HG03520 (cell line): ENCODE measurements around the gene XXYLT1.

Experiments used
- ATAC-seq: cut with Tn5 transposase; IDR thresholded peaks from one replicate; pipeline ENCODE4 v1.9.1; 2021; ENCODE audit warnings: mild to moderate bottlenecking, moderate library complexity; ENCODE audit not compliant: unreplicated experiment

Gene XXYLT1

DNA sequence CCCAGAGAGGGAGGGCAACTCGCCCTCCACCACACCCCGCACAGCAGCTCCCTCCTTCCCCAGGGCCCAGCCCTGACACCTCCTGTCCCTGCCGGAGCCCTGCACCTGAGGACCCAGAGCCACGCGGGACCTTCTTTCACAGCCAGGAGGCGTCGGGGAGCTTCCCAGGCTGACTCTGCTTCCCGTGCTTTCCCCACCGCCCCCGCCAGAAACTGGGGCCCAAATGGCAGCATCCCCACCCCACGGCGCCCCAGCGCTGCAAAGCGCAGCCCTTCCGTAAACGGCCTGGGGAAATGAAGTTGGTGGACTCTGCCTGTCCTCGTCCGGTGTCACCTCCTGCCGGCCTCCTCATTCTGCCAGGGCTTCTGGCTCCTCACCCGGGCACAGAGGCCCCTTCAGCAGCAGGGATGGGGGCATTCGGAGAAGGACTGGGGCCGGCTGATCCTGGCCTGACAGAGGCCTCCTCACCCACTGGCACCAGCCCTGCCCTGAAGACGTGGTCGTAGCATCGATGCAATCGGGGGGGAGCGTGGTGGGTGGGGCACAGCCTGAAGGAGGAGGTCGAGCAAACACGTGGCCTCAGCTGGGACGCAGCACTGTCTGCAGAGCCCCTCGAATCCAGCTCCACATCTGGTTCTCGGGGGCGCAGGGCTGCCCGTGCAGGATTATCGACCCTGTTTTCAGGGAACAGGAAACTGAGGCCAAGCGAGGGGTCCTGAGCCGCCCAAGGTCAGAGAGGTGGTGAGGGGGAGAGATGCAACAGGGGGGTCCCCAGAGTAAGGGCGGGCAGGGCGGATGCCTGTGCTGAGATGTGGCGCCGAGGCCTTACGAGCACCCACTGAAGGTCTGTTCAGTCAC is 235.4 kb downstream of the XXYLT1 start:
- no peak for ATAC-seq

GRCh38 chr3:195034541-195034940 is 236.4 kb downstream of the XXYLT1 start:
- no peak for ATAC-seq

DNA sequence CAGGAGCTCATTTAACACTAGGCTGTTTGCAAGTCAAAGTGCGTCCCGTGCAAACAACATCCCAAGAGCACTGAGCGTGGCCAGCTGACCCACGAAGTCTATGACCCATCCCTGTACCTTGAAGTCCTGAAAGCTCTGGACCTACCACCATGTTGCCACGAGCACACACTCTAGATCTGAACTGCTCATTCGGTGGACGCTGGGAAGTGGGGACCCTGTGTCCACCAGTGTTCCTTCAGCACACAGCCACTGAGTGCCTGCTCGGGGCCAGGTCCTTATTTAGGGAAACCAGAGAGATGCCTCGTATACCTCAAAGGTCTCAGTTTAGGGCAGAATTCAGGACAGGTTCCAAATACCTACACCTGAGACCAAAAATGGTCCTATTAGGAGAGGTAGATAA is 236.9 kb downstream of the XXYLT1 start:
- ATAC-seq = no peak

DNA sequence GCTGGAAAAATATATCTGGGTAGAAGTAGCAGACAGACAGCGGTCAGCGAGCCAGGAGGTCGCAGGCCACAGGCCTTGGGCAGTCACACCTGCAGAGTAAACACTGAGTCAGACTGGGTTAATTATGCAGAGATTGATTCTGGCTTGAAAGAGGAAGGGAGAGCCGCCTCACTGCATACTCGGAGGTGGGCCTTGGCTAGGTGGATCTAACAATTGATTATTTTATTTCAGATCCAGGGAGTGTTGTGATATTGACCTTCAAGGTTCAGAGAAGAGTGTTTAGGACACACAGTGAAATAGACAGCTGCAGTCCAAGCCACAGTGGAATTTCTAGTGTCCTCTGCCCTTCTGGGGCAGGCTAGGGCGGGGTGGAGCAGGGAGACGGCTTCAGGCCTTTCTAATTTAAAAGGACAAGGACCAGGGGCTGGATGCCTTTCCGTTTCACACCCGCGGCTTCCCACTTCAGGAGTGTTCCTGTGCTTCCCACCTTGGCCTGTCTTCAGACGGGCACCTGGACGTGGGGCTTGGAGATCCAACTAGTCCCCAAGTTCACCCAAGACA is 237.3 kb downstream of the XXYLT1 start:
- ATAC-seq = no peak

GRCh38 chr3:195032955-195033354 is 238.0 kb downstream of the XXYLT1 start:
- ATAC-seq = no peak

- ATAC-seq = no peak
Observed at GRCh38 chr3:195032106-195032759, 238.7 kb downstream of the XXYLT1 start.

DNA sequence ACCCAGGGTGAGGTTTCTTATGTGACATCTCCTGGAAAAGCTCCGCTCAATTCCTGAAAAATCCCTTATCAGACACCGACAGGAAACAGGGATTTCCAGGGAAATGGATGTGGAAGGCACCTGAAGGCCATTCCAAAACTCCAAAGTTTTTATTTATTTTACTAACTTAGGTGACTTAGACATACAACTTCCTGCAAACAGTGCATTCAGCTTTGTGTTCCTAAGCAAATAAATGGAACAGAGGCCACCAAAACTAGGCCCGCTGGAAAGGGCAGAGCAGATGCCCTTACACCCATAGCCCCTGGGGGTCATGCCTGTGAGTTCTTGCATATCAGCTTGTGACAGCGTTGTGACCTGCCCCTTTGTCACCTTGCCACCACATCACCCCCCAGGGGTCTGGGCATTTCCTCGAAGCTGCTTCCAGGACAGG is 239.4 kb downstream of the XXYLT1 start:
- no peak for ATAC-seq

GRCh38 chr3:195030791-195031321 is 240.1 kb downstream of the XXYLT1 start:
- no peak for ATAC-seq

DNA sequence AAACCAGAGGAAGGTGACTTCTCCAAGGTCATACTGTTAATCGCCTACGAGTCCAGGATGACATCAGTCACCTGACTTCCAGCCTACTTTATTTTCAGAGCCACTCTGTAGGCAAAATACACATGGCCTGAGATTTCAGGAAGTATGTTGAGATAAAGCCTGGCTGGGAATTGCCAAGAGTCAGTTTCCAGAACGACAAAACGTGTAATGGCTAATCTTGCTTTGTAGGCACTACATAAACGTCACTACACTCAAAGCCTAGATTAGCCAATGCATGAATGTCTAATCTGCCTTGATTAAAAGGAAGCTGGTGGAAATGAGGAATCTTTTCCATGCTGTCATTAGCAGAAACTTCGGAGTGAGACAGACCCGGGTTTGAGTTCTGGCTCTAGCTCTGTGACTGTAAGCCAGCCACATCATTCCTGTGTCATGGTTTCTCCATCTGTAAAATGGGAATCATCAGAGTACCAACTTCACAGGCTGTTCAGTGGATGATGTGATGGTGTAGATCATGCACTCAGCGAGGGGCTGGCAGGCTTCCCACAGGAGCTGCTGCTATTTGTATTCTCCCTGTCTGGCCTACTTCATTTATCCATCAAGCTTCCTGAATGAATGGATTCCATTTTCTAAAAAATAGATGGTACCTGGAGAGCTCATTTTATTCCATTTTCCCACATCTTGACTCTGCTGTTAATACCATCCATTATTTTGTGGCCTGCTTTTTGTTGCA is 241.9 kb downstream of the XXYLT1 start:
- no peak for ATAC-seq

DNA sequence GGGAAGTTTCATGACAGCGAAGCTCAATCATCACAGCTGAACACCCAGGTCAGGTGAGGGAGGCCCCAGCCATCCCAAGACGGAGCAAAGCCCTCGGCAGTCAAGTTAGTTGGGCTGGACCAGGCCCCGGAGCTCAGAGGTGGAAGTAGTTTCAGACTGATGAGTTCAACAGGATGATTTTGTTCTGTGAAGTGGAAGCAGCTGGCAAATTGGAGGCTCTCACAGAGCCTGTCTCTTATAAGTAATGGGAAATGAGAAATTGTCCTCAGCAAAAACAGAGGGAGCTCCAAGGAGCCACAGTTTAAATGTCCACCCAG is 245.1 kb downstream of the XXYLT1 start:
- no peak for ATAC-seq

DNA sequence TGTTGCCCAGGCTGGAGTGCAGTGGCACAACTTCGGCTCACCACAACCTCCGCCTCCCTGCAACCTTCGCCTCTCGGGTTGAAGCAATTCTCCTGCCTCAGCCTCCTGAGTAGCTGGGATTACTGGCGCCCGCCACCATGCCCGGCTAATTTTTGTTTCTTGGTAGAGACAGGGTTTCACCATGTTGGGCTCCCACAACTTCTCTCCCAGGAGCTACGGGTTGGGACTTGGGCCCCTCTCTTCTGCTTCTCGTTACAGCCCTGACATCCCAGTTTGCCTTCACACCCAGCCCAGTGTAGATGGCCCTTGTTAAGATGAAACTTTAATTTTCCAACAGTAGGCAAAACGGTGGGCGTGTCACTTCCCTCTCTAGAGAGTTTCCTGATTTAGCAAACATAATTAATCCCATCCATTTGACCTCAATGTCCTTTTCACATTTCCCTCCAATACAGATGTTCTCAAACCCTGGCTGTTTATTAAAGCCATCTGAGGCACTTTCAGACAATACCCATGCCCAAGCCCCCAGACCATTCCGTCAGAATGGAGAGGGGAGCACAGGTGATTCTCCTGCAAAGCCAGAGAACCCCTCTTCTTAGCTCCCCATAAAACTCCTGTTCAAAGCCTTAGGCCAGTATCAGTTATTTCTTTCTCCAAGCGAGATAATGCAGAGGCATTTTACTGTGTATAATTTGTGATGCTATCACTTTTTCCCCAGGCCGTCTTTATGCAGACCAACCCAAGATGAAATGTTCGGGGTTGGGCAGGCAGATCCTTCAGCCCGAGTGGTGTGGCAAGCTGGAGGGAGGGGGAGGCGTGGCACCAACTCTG is 245.7 kb downstream of the XXYLT1 start:
- ATAC-seq = no peak

- no peak for ATAC-seq
Observed at GRCh38 chr3:195023989-195024388, 247.0 kb downstream of the XXYLT1 start.

DNA sequence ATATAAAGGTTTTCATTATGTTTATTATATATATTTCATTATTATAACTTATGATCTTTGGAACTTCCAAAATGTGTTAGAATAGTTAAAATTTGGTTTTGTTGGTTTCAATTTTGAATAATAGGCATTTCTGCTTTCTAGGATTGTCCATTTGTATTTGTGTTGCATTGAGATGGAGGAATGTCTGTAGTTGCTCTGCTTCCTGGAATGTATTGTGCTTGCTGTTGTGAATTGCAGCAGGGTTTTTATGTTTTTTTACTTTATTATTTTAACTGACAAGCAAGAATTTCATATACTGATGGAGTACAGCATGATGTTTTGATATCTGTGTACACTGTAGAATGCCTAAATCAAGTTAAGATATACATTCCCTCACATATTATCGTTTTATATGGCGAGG is 247.4 kb downstream of the XXYLT1 start:
- ATAC-seq = no peak

GRCh38 chr3:195021692-195022091 is 249.3 kb downstream of the XXYLT1 start:
- no peak for ATAC-seq

GRCh38 chr3:195020921-195021320 is 250.0 kb downstream of the XXYLT1 start:
- no peak for ATAC-seq

GRCh38 chr3:195020185-195020584 is 250.8 kb downstream of the XXYLT1 start:
- ATAC-seq = no peak

GRCh38 chr3:195019335-195019734 is 251.6 kb downstream of the XXYLT1 start:
- no peak for ATAC-seq
